Thyroid gland (tissue), 4 donors: ENCODE measurements around the gene NXPE3. TPM values are rescaled to one million over a fixed set of nuclear protein-coding genes. Genes with fewer than 3 reads are reported as not detected.

Source experiments
- DNase-seq, 2 donors: peaks; one replicate each; pipeline ENCODE4 v3.0.0-alpha.2; 2019
- H3K27ac ChIP-seq, 3 donors: fragments of 200-600 bp; sonication (generic); 1 replicate in 2 of 3; 2 replicates in 1 of 3; pipeline ENCODE4 v1.5.1; 2016 to 2019; ENCODE audit warnings: mild to moderate bottlenecking in 1 of 3, moderate library complexity in 1 of 3
- H3K27me3 ChIP-seq: fragments of 200-600 bp; sonication (generic); one replicate; pipeline ENCODE4 v1.5.1; 2019
- H3K36me3 ChIP-seq, 2 donors: fragments of 200-600 bp; sonication (generic); one replicate each; pipeline ENCODE4 v1.5.1; 2016 to 2019
- H3K4me1 ChIP-seq, 2 donors: fragments of 200-600 bp; sonication (generic); one replicate each; pipeline ENCODE4 v1.5.1; 2017 to 2019
- H3K4me3 ChIP-seq, 3 donors: fragments of 200-600 bp; sonication (generic); replicated peaks in 1 of 3; 1 replicate in 2 of 3; 2 replicates in 1 of 3; pipeline ENCODE4 v1.5.1; 2016; ENCODE audit warnings: mild to moderate bottlenecking in 1 of 3
- H3K9me3 ChIP-seq: fragments of 200-600 bp; sonication (generic); one replicate; pipeline ENCODE4 v1.5.1; 2017
- CTCF ChIP-seq, 6 experiments: fragments of 200-600 bp in 3 of 6; fragments of 450-650 bp in 3 of 6; sonication (generic) in 3 of 6; IDR thresholded peaks; one replicate each; pipeline ENCODE4 v1.5.1; 2016 to 2019; ENCODE audit warnings: antibody characterized with exemption in 6 of 6, mild to moderate bottlenecking in 2 of 6, inconsistent platforms in 1 of 6, moderate library complexity in 1 of 6
- POLR2A ChIP-seq, 2 donors: fragments of 450-650 bp; IDR thresholded peaks; one replicate each; pipeline ENCODE4 v1.6.1; 2017; ENCODE audit warnings: antibody characterized with exemption in 2 of 2, mild to moderate bottlenecking in 2 of 2, moderate library complexity in 1 of 2
- WGBS, 2 donors: methylation state at CpG; one replicate each; pipeline ENCODE4 v1.1.5; 2017; 5-methylcytosine and 5-hydroxymethylcytosine counted together
- intact Hi-C: fragments of 100-400 bp; cut with DNase I; formaldehyde crosslinking; loops from one replicate; pipeline ENCODE4 v1.15.1; 2023
- total RNA-seq, 4 donors: library from RNA; depleted of rRNA; stranded (reverse); fragments of >200 nt; gene quantifications; one replicate each; pipeline ENCODE4 v1.2.3, GENCODE V29; 2016

Gene NXPE3
- total RNA-seq, 4 donors from 2014 or later = 10.5 to 18.9 (median 13.2) TPM

GRCh38 chr3:101823525-101823924, 44.5 kb downstream of the NXPE3 start:
- intact Hi-C loops = no loop called here
- peaks cover 1 to 19% of the 10 kb centered on the region in 2 donors for H3K4me1 ChIP-seq
- H3K9me3 ChIP-seq = no peaks in the 10 kb centered on the region
- H3K27me3 ChIP-seq = no peaks in the 10 kb centered on the region
- peaks cover 4 to 5% of the 10 kb centered on the region in 2 donors for H3K36me3 ChIP-seq
- 93 to 94% methylated on average over 5 of the region's 5 CpGs for WGBS, 2 donors
- no peak overlapping the region for H3K4me3 ChIP-seq
- no peak for DNase-seq
- no peak for TF ChIP-seq POLR2A (IDR thresholded peaks at IDR 0.05)
- no peak for TF ChIP-seq CTCF (IDR thresholded peaks at IDR 0.05)
- no peak overlapping the region for H3K27ac ChIP-seq

- Histone ChIP-seq H3K36me3 (peaks cover 4 to 5% of the 10 kb centered on the region in 2 donors), H3K9me3 (no peaks in the 10 kb centered on the region), H3K4me3 (no peak overlapping the region), H3K4me1 (peaks cover 13 to 31% of the 10 kb centered on the region in 2 donors), H3K27me3 (no peaks in the 10 kb centered on the region), H3K27ac (no peak overlapping the region)
- 65 to 68% methylated on average over 3 of the region's 3 CpGs for WGBS, 2 donors
- intact Hi-C loops = no loop called here
- TF ChIP-seq POLR2A (IDR thresholded peaks at IDR 0.05) (no peak), CTCF (IDR thresholded peaks at IDR 0.05) (no peak)
- no peak for DNase-seq
These were observed 45.7 kb downstream of the NXPE3 start for GRCh38 chr3:101824702-101825101.

- TF ChIP-seq CTCF (IDR thresholded peaks at IDR 0.05) (no peak), POLR2A (IDR thresholded peaks at IDR 0.05) (no peak)
- no peaks in the 10 kb centered on the region for H3K9me3 ChIP-seq
- peaks cover 13 to 36% of the 10 kb centered on the region in 2 donors for H3K4me1 ChIP-seq
- intact Hi-C loops = no loop called here
- H3K36me3 ChIP-seq = peaks cover 4 to 5% of the 10 kb centered on the region in 2 donors
- no peak overlapping the region for H3K4me3 ChIP-seq
- H3K27me3 ChIP-seq = no peaks in the 10 kb centered on the region
- no peak for DNase-seq
- WGBS, 2 donors = 77 to 83% methylated on average over 2 of the region's 2 CpGs
- peak overlapping the region; percentile 31 to 88 (median 83) for H3K27ac ChIP-seq
These were observed 47.0 kb downstream of the NXPE3 start for GRCh38 chr3:101825904-101826445.

GRCh38 chr3:101827211-101828174, 48.5 kb downstream of the NXPE3 start:
- peak; percentile 83 to 86 for DNase-seq
- intact Hi-C loops = no loop called here
- H3K27ac ChIP-seq = peak overlapping the region; percentile 83 to 88 (median 86)
- no peaks in the 10 kb centered on the region for H3K27me3 ChIP-seq
- TF ChIP-seq CTCF (IDR thresholded peaks at IDR 0.05) = no peak
- peak in 1 of 2 donors; percentile 68 for TF ChIP-seq POLR2A (IDR thresholded peaks at IDR 0.05)
- peaks cover 13 to 36% of the 10 kb centered on the region in 2 donors for H3K4me1 ChIP-seq
- H3K4me3 ChIP-seq = peak overlapping the region; percentile 29 to 81 (median 43)
- H3K36me3 ChIP-seq = no peaks in the 10 kb centered on the region
- H3K9me3 ChIP-seq = no peaks in the 10 kb centered on the region
- 5 to 8% methylated on average over 29 to 30 of the region's 30 CpGs for WGBS, 2 donors

- Histone ChIP-seq H3K4me3 (peak overlapping the region in 2 of 3 donors; percentile 43 to 81), H3K27me3 (no peaks in the 10 kb centered on the region), H3K4me1 (peaks cover 13 to 36% of the 10 kb centered on the region in 2 donors), H3K9me3 (no peaks in the 10 kb centered on the region), H3K36me3 (no peaks in the 10 kb centered on the region), H3K27ac (peak overlapping the region; percentile 83 to 88 (median 86))
- TF ChIP-seq POLR2A (IDR thresholded peaks at IDR 0.05) (no peak), CTCF (IDR thresholded peaks at IDR 0.05) (no peak)
- 27 to 34% methylated on average over 3 of the region's 3 CpGs for WGBS, 2 donors
- intact Hi-C loops = no loop called here
- no peak for DNase-seq
These were observed 49.3 kb downstream of the NXPE3 start for GRCh38 chr3:101828276-101828675.
